IPS-NIHi7 (cell line): ENCODE measurements around the gene PCNX1.
A peak's percentile ranks its signal among the peaks of the same experiment; 100 is the strongest.
"Not testable (repeated sequence)": the region's sequence is repeated elsewhere in the genome, so short reads cannot be mapped to it uniquely, and the experiment has no call there.

ENCODE experiments used
- DNase-seq: peaks from one replicate; pipeline ENCODE4 v3.0.0; 2012; ENCODE audit warnings: mixed read lengths; ENCODE audit errors: extremely low spot score

The PCNX1 gene

DNA sequence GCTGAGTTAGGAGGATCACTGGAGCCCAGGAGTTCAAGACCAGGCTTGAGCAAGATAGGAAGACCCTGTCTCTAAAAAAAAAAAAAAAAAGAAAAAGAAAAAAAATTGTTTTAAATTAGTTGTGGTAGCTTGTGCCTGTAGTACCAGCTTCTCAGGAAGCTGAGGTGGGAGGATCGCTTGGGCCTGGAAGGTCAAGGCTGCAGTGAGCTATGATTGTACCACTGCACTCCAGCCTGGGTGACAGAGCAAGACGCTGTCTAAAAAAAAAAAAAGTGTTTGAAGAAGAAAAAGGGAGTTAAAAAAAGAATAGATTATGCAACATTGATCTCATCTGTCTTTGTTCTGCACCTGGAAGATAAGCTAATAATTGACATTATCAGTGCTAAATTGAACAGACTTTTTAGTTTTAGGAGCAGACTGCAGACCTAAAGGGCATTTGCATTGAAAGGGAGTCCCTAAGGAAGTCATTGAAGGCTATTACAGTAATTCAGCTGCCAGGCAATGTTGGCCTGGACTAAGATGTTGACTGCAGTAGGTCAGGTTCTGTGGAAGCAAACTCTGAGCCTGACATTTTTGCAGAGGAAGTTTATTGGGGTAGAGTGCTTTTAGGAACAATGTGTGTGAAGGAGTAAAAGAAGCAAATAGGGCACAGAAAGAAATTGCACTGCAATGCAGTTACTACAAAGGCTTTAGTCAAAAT is 215.8 kb downstream of the PCNX1 start:
- no peak for DNase-seq

- DNase-seq: no peak
Observed at GRCh38 chr14:71123579-71124135, 216.4 kb downstream of the PCNX1 start.

- DNase-seq: not testable (repeated sequence)
Observed at GRCh38 chr14:71129716-71130490, 222.6 kb downstream of the PCNX1 start.

GRCh38 chr14:71130491-71131179 is 223.4 kb downstream of the PCNX1 start:
- DNase-seq: no peak

DNA sequence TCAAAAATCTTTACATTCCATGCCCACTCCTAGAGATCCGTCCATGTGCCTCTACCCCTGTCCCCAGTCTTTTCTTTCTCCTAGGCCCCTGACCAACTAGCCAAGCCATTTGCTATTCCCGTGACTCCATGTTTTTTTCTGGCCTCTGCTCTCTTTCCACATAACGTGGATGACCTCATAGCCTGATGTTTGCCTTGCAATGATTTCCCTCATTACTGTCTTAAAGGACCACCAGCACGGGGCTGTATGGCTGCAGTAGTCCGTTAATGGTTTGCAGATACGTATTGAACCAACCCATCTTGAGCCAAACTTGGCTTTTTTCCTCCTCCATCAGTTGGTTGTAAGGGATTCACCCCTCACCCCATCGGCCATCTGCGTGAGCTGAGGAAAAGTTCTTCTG is 226.0 kb downstream of the PCNX1 start:
- DNase-seq: no peak

DNA sequence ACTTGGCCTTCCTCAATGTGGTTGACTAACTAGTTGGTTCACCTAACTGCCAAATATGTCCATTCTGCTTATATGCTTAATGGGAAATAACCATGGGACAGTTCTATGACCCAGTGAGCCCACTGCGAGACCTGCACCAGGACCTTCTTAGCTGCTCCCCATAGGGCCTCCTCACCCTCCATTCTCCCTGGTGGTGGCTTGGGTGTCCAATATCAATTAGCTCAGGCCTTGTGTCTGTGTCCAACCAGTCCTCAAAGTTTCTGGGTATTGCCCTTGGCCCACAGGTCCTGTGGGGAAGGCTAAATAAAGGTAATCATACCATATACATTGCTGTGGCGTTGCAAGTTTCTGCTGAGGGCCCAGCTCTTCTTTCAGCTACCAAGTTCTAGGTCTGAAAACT is 228.2 kb downstream of the PCNX1 start:
- DNase-seq: no peak

GRCh38 chr14:71135911-71136310 is 228.7 kb downstream of the PCNX1 start:
- DNase-seq: no peak

DNA sequence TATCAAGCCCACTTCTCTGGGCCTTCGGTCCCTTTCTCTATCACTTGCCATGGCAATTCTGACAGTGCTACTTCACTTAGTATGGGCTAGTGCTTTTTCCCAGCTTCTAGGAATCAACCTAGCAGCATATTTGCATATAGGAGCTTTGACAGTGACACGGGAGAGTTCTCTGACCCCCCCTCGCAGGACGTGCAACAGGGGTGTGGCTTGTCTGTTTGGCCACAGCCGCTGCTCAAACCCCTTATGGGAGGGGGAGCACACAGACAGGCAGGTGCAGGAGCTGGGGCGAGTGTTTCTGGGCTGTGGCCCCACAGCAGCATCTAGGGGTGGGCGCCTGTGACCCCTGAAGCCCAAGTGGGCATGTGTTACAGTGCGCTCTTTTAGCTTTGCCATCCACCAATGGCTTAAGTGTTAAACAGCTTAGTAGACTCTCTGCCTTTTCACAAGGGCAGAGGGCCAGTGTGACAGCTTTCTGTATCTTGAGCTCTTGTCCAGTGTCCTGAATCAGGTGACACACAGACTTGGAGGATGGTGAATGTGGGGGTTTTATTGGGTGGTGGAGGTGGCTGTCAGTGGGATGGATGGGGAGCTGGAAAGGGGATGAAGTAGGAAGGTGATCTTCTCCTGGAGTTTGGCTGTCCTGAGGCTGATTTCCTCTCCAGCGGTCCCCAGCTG is 229.3 kb downstream of the PCNX1 start:
- no peak for DNase-seq

GRCh38 chr14:71137536-71138447 is 230.5 kb downstream of the PCNX1 start:
- DNase-seq: no peak

- DNase-seq: peak; percentile 84
Observed at GRCh38 chr14:71138448-71139293, 231.4 kb downstream of the PCNX1 start.

- no peak for DNase-seq
Observed at GRCh38 chr14:71139294-71139946, 232.2 kb downstream of the PCNX1 start.

DNA sequence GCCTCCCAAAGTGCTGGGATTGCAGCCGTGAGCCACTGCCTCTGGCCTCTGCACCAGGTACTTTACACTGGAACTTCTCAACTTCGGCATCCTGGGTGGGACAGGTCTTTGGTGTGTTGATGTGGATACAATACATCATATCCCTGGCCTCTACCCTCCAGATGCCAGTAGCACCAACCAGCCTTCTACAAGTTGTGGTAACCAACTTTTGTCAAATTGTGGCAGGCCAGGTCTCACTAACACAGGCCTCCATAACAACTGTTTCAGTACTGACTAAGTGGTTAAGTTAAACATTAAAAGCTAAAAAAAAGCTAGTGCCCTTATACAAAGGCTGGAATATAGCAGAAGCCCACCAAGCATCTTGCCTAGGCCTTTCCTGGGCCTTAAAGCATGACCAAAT is 232.9 kb downstream of the PCNX1 start:
- DNase-seq: no peak

DNA sequence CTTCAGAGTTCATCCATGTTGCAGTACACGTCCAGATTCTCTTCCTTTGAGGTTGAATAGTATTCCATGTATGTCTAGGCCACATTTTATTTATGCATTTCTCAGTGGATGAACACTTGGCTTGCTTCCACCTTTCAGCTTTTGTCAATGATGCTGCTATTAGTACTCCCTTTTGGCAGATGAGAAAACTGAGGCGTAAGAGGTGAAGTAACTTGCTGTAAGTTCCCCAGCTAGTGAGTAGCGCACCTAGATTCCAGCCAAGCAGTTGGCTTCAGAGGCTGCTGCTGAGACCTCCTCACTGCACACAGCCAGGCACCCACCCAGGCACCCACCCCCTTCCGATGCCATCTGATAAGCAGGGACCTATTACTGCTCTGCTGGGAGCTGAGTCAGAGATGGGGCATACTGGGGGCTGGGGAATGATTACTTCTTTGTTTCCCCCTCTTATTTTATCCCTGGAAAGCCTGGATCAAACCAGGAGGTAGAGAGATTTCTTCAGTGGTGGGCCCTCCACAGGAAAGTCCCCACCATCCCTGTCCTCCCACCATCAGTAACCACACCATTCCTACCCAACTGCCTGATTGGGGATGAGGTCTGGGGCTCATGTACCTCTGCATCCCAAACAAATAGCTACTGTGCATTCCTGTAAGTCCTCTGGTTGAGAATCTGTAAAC is 234.6 kb downstream of the PCNX1 start:
- DNase-seq: no peak

- no peak for DNase-seq
Observed at GRCh38 chr14:71142375-71143038, 235.2 kb downstream of the PCNX1 start.

- no peak for DNase-seq
Observed at GRCh38 chr14:71143381-71144290, 236.4 kb downstream of the PCNX1 start.

DNA sequence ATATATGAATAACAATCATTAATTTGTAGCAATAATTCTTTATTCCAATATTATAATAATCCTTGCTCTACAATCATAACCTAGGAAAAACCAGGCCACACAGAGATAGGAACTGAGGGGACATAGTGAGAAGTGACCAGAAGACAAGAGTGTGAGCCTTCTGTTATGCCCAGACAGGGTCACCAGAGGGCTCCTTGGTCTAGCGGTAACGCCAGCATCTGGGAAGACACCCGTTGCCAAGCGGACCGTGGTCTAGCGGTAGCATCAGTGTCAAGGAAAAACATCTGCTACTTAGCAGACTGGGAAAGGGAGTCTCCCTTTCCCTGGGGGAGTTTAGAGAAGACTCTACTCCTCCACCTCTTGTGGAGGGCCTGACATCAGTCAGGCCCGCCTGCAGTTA is 240.1 kb downstream of the PCNX1 start:
- DNase-seq: not testable (repeated sequence)

DNA sequence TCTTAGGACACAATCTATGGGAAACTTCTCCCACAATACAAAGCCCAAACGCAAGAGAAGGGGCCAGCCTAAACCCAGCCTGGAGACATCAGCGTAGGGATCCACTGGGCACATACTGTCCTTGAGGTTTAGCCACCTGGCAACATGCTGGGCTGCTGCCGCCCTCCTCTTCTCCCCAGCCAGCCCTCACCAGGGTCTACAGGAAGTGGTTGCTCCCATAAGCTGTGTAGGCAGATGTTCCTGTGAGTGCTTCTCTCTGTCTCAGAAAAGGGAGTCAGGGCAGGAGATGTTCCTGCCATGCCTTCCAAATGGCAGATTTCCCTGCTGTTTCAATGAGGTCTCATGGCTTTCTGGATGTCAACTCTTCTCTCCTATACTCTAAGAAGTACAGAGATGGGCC is 241.4 kb downstream of the PCNX1 start:
- no peak for DNase-seq
